Keratinocyte (primary cell): ENCODE measurements around the gene HDAC5. TPM values are rescaled to one million over a fixed set of nuclear protein-coding genes. Genes with fewer than 3 reads are reported as not detected.

Experiments used
- DNase-seq: peaks from one replicate; pipeline ENCODE4 v3.0.0-alpha.2; 2011; ENCODE audit warnings: low read depth, missing footprints, low spot score
- FAIRE-seq: peaks from 2 replicates; lab custom pipeline; 2011; peaks lifted over from hg19 to GRCh38; lab: Jason Lieb, UNC
- H2AFZ ChIP-seq: 2 replicates; pipeline ENCODE4 v1.6.0; 2012; ENCODE audit warnings: low read length, control low read depth, inconsistent platforms; ENCODE audit not compliant: control insufficient read depth
- H3K27ac ChIP-seq: 2 replicates; pipeline ENCODE4 v1.5.1; 2011; ENCODE audit warnings: low read length; ENCODE audit not compliant: control insufficient read depth, insufficient read depth
- H3K27me3 ChIP-seq: 3 replicates; pipeline ENCODE4 v1.6.0; 2011; ENCODE audit warnings: low read length; ENCODE audit not compliant: control insufficient read depth, insufficient read depth; ENCODE audit errors: extremely low read depth
- H3K36me3 ChIP-seq, 2 experiments: 2 replicates in 1 of 2; 3 replicates in 1 of 2; pipeline ENCODE4 v1.5.1; 2011; ENCODE audit warnings: low read length in 2 of 2, mild to moderate bottlenecking in 1 of 2; ENCODE audit not compliant: control insufficient read depth in 2 of 2, insufficient read depth in 2 of 2; ENCODE audit errors: extremely low read depth in 1 of 2
- H3K4me1 ChIP-seq: 3 replicates; pipeline ENCODE4 v1.5.1; 2011; ENCODE audit warnings: low read length; ENCODE audit not compliant: control insufficient read depth, insufficient read depth; ENCODE audit errors: extremely low read depth
- H3K4me2 ChIP-seq: 3 replicates; pipeline ENCODE4 v1.6.0; 2011; ENCODE audit warnings: low read depth, low read length; ENCODE audit not compliant: control insufficient read depth, insufficient read depth; ENCODE audit errors: extremely low read depth
- H3K4me3 ChIP-seq, 3 experiments: fragments of 200-600 bp in 1 of 3; sonication (generic) in 1 of 3; 2 replicates in 2 of 3; 3 replicates in 1 of 3; pipeline ENCODE4 v1.5.1; 2011 to 2016; ENCODE audit warnings: low read length in 3 of 3, mild to moderate bottlenecking in 3 of 3, control low read depth in 2 of 3, inconsistent platforms in 1 of 3, low read depth in 1 of 3, mixed read lengths in 1 of 3, mixed run types in 1 of 3, moderate library complexity in 1 of 3; ENCODE audit not compliant: control insufficient read depth in 2 of 3, insufficient read depth in 2 of 3; ENCODE audit errors: extremely low read depth in 1 of 3
- H3K79me2 ChIP-seq: 2 replicates; pipeline ENCODE4 v1.6.0; 2012; ENCODE audit warnings: low read length; ENCODE audit not compliant: control insufficient read depth, insufficient read depth
- H3K9ac ChIP-seq: 3 replicates; pipeline ENCODE4 v1.6.0; 2011; ENCODE audit warnings: low read length; ENCODE audit not compliant: control insufficient read depth, insufficient read depth; ENCODE audit errors: extremely low read depth
- H3K9me1 ChIP-seq: 3 replicates; pipeline ENCODE4 v1.6.0; 2011; ENCODE audit warnings: low read length; ENCODE audit not compliant: control insufficient read depth, insufficient read depth; ENCODE audit errors: extremely low read depth
- H3K9me3 ChIP-seq: 2 replicates; pipeline ENCODE4 v1.5.1; 2012; ENCODE audit warnings: low read depth, low read length; ENCODE audit not compliant: control insufficient read depth
- H4K20me1 ChIP-seq: 3 replicates; pipeline ENCODE4 v1.6.0; 2011; ENCODE audit warnings: low read length; ENCODE audit not compliant: control insufficient read depth, insufficient read depth; ENCODE audit errors: extremely low read depth
- CTCF ChIP-seq, 3 experiments: IDR thresholded peaks in 1 of 3; conservative IDR thresholded peaks in 1 of 3; optimal IDR thresholded peaks in 1 of 3; 2 replicates in 2 of 3; 3 replicates in 1 of 3; pipeline versions ENCODE3 to v1.5.1; 2011; ENCODE audit warnings: low read length in 3 of 3, mild to moderate bottlenecking in 3 of 3, moderate library complexity in 2 of 3, control low read depth in 1 of 3, inconsistent platforms in 1 of 3; ENCODE audit not compliant: insufficient read depth in 2 of 3; ENCODE audit errors: extremely low read depth in 1 of 3
- EZH2 ChIP-seq: IDR thresholded peaks from one replicate; pipeline ENCODE4 v1.6.1; 2012; ENCODE audit warnings: inconsistent platforms, mild to moderate bottlenecking, low read length, moderate library complexity
- dilution Hi-C: fragments of 300-500 bp; cut with MboI; formaldehyde crosslinking; loops from one replicate; pipeline ENCODE4 v1.7.0; 2020; ENCODE audit warnings: low sequenced_read_pairs; ENCODE audit not compliant: extremely low pct_ligation_motif_present
- polyA plus RNA-seq, 5 experiments: library from polyadenylated mRNA; depleted of rRNA in 3 of 5; stranded (reverse) in 3 of 5; stranded (forward) in 1 of 5; unstranded in 1 of 5; fragments of >200 nt; gene quantifications; 1 replicate in 1 of 5; 2 replicates in 3 of 5; 3 replicates in 1 of 5; pipeline versions ENCODE4 v1.2.1 to v1.2.3, GENCODE V29; 2011 to 2012; ENCODE audit warnings: missing spikeins in 2 of 5, low read depth in 1 of 5, low replicate concordance in 1 of 5

Gene HDAC5
- polyA plus RNA-seq, 1 donor (not counting 4 experiments of a cell fraction or from before 2014, with no cell fraction given) = 4.5 TPM

DNA sequence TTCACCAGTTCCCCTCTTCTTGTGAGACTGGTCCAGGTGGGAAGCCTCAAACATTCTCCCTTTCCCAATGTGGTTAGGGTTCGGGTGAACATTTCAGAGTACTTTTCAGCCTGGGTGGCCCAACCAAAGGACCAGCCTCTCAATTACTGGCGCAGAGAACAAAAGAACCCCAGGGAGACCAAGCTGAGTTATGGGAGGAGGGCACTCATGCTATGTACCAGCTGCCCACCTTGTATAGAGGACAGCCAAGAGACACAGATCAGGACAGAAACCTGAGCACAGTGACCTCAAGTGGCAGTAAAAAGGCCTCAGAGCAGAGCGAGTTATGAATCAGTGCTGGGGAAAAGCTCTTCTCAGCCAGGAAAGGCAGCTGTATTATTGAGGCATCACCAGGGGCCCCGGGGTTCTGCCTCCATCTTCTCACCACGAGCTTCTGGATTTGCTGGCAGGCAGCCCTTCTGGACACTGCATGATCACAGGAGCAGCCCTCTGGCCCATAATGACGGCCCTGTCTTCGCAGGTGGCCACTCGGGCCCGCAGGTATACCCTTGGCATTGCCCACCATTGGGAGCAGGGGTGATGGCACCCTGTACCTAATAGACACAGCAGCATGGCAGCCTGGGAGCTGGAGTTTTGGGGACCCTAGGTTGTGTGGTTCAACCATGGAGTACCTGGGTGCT lies 49.1 kb downstream of the HDAC5 start:
- Histone ChIP-seq H3K9me3 (no peaks in the 10 kb centered on the region), H4K20me1 (no peaks in the 10 kb centered on the region), H3K4me3 (no peak overlapping the region), H3K4me1 (peaks cover 14% of the 10 kb centered on the region), H3K27ac (no peak overlapping the region), H2AFZ (no peak overlapping the region), H3K79me2 (no peaks in the 10 kb centered on the region), H3K9ac (no peak overlapping the region), H3K9me1 (no peaks in the 10 kb centered on the region), H3K4me2 (no peak overlapping the region), H3K27me3 (no peaks in the 10 kb centered on the region), H3K36me3 (peaks cover 14 to 26% of the 10 kb centered on the region in 2 experiments)
- no peak for FAIRE-seq
- no peak for DNase-seq
- TF ChIP-seq CTCF (optimal IDR thresholded peaks at IDR 0.05 in 1 of 3, IDR thresholded peaks at IDR 0.05 in 1 of 3, conservative IDR thresholded peaks at IDR 0.05 in 1 of 3; ENCODE audit: extremely low read depth in 1 of 3, insufficient read depth in 2 of 3, low read length in 3 of 3) (no peak), EZH2 (no peak)
- dilution Hi-C loops = no loop called here

DNA sequence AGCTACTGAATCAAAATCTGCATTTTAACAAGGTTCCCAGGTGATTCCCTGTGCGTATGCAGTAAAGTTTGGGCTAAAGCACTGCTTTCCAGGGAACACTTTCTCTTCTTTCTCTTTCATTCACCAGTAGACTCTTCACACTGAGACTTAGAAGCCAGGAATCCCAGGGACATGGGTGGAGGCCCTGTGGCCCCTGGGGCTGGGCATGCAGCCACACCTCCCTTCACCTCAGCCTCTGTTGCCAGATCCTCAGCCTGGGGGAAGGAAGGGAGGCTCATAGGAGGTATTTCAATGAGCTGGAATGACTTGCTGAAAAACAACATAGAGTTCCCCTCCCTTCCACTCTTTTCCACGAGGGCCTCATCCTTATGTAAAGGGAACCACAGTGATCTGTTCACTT lies 51.7 kb downstream of the HDAC5 start:
- DNase-seq (peak; percentile 45), FAIRE-seq (peak; percentile 78)
- Histone ChIP-seq H3K79me2 (no peaks in the 10 kb centered on the region), H3K4me1 (peaks cover 14% of the 10 kb centered on the region), H3K9ac (peak overlapping the region; percentile 91), H3K4me3 (peak overlapping the region; percentile 63 to 86 (median 70)), H4K20me1 (no peaks in the 10 kb centered on the region), H3K9me3 (no peaks in the 10 kb centered on the region), H3K4me2 (peak overlapping the region; percentile 52), H3K27ac (peak overlapping the region; percentile 81), H2AFZ (no peak overlapping the region), H3K27me3 (no peaks in the 10 kb centered on the region), H3K9me1 (no peaks in the 10 kb centered on the region), H3K36me3 (peaks cover 14 to 19% of the 10 kb centered on the region in 2 experiments)
- dilution Hi-C loops = no loop called here
- TF ChIP-seq CTCF (optimal IDR thresholded peaks at IDR 0.05 in 1 of 3, IDR thresholded peaks at IDR 0.05 in 1 of 3, conservative IDR thresholded peaks at IDR 0.05 in 1 of 3; ENCODE audit: extremely low read depth in 1 of 3, insufficient read depth in 2 of 3, low read length in 3 of 3) = no peak
- no peak for TF ChIP-seq EZH2
